Keratinocyte (primary cell): ENCODE data around the gene FADS3.

Experiments used
- EZH2 ChIP-seq: IDR thresholded peaks from one replicate; pipeline ENCODE4 v1.6.1; 2012; ENCODE audit warnings: inconsistent platforms, mild to moderate bottlenecking, low read length, moderate library complexity
- TF ChIP-seq, protein P1 (sequence below), 3 experiments: IDR thresholded peaks in 1 of 3; conservative IDR thresholded peaks in 1 of 3; optimal IDR thresholded peaks in 1 of 3; 2 replicates in 2 of 3; 3 replicates in 1 of 3; pipeline versions ENCODE3 to v1.5.1; 2011; ENCODE audit warnings: low read length in 3 of 3, mild to moderate bottlenecking in 3 of 3, moderate library complexity in 2 of 3, control low read depth in 1 of 3, inconsistent platforms in 1 of 3; ENCODE audit not compliant: insufficient read depth in 2 of 3; ENCODE audit errors: extremely low read depth in 1 of 3

DNA sequence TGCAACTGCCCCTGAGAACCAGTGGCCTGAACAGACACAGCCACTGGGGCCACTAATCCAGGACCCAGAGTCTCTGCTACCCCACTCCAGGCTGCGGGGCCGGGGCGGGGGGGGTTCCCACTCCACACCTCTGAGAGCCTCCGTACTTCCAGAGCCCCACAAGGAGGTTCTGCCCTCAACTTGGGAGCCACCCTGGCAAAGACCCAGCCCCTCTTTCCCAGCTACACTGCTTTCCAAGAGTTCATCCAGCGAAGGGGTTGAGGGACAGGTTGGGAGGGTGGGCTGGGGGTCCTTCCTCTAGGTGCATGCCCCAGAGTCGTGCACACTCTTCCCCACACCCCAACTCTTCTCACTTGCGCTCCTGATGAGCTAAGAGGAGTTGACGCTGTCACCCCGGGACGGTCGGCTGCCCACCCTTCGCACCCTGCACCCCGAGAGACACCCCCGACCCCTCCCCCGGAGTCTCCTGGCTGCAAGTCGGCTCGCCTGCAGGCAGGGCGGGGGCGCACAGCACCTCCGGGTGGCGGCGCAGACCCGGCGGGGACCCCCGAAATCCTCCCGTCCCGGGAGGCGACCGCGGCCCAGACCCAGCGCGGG is 25.5 kb upstream of the FADS3 start:
- TF ChIP-seq, protein P1, sequence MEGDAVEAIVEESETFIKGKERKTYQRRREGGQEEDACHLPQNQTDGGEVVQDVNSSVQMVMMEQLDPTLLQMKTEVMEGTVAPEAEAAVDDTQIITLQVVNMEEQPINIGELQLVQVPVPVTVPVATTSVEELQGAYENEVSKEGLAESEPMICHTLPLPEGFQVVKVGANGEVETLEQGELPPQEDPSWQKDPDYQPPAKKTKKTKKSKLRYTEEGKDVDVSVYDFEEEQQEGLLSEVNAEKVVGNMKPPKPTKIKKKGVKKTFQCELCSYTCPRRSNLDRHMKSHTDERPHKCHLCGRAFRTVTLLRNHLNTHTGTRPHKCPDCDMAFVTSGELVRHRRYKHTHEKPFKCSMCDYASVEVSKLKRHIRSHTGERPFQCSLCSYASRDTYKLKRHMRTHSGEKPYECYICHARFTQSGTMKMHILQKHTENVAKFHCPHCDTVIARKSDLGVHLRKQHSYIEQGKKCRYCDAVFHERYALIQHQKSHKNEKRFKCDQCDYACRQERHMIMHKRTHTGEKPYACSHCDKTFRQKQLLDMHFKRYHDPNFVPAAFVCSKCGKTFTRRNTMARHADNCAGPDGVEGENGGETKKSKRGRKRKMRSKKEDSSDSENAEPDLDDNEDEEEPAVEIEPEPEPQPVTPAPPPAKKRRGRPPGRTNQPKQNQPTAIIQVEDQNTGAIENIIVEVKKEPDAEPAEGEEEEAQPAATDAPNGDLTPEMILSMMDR (optimal IDR thresholded peaks at IDR 0.05 in 1 of 3, IDR thresholded peaks at IDR 0.05 in 1 of 3, conservative IDR thresholded peaks at IDR 0.05 in 1 of 3; ENCODE audit: extremely low read depth in 1 of 3, insufficient read depth in 2 of 3, low read length in 3 of 3) = no peak
- no peak for TF ChIP-seq EZH2
